GM19468 (cell line): Measurements from ENCODE around the gene METTL6.
"Not testable (repeated sequence)": the region's sequence is repeated elsewhere in the genome, so short reads cannot be mapped to it uniquely, and the experiment has no call there.

ENCODE experiments used
- ATAC-seq: cut with Tn5 transposase; IDR thresholded peaks from one replicate; pipeline ENCODE4 v1.9.1; 2021; ENCODE audit warnings: mild to moderate bottlenecking, moderate library complexity, moderate number of reproducible peaks; ENCODE audit not compliant: unreplicated experiment; ENCODE audit errors: extremely low read depth

The METTL6 gene

GRCh38 chr3:15427182-15427880 is at the start of gene METTL6, which contains the start of gene EAF1:
Gene METTL6 (minus strand): TSS chr3:15427544. CDS start chr3:15426511, 1,033 bp downstream.
Gene EAF1 (plus strand): TSS chr3:15427598. CDS start chr3:15427780, 182 bp downstream.
- no peak for ATAC-seq

- no peak for ATAC-seq
Observed at GRCh38 chr3:15476378-15476777, 49.0 kb upstream of the METTL6 start.

- no peak for ATAC-seq
Observed at GRCh38 chr3:15475161-15475560, 47.8 kb upstream of the METTL6 start.

GRCh38 chr3:15471861-15472260 is 44.5 kb upstream of the METTL6 start:
- no peak for ATAC-seq

- no peak for ATAC-seq
Observed at GRCh38 chr3:15470849-15471248, 43.5 kb upstream of the METTL6 start.

GRCh38 chr3:15470261-15470660 is 42.9 kb upstream of the METTL6 start:
- ATAC-seq, result no peak

GRCh38 chr3:15467227-15468181 is 40.2 kb upstream of the METTL6 start:
- ATAC-seq, result no peak

- no peak for ATAC-seq
Observed at GRCh38 chr3:15465876-15466585, 38.7 kb upstream of the METTL6 start.

- no peak for ATAC-seq
Observed at GRCh38 chr3:15462451-15462850, 35.1 kb upstream of the METTL6 start.

- no peak for ATAC-seq
Observed at GRCh38 chr3:15460891-15461531, 33.7 kb upstream of the METTL6 start.

- no peak for ATAC-seq
Observed at GRCh38 chr3:15458212-15458780, 31.0 kb upstream of the METTL6 start.

GRCh38 chr3:15456915-15457314 is 29.6 kb upstream of the METTL6 start:
- not testable (repeated sequence) for ATAC-seq

GRCh38 chr3:15456321-15456720 is 29.0 kb upstream of the METTL6 start:
- no peak for ATAC-seq

- ATAC-seq, result no peak
Observed at GRCh38 chr3:15455756-15456155, 28.4 kb upstream of the METTL6 start.

- ATAC-seq, result no peak
Observed at GRCh38 chr3:15454965-15455364, 27.6 kb upstream of the METTL6 start.

- no peak for ATAC-seq
Observed at GRCh38 chr3:15453991-15454625, 26.8 kb upstream of the METTL6 start.

GRCh38 chr3:15453501-15453900 is 26.2 kb upstream of the METTL6 start:
- ATAC-seq, result no peak

GRCh38 chr3:15452961-15453360 is 25.6 kb upstream of the METTL6 start:
- no peak for ATAC-seq

- no peak for ATAC-seq
Observed at GRCh38 chr3:15452156-15452555, 24.8 kb upstream of the METTL6 start.
